Stimulated activated CD4-positive, alpha-beta T cell treated with anti-CD3 and anti-CD28 coated beads, Interleukin-12 subunit alpha, Interleukin-12 subunit beta, amount 100 ng/mL, for 24 hours (primary cell): ENCODE data around the gene ESPNL.
"Not testable (repeated sequence)": the region's sequence is repeated elsewhere in the genome, so short reads cannot be mapped to it uniquely, and the experiment has no call there.

Experiments
- DNase-seq, 2 experiments: peaks; one replicate each; pipeline ENCODE4 v3.0.0-alpha.2; 2020; ENCODE audit warnings: low read depth in 2 of 2

ESPNL gene

GRCh38 chr2:238159071-238159539, 59.0 kb downstream of the ESPNL start:
- no peak for DNase-seq

GRCh38 chr2:238159661-238160205, 59.6 kb downstream of the ESPNL start:
- DNase-seq, result no peak

GRCh38 chr2:238160206-238161129, 60.3 kb downstream of the ESPNL start:
- no peak for DNase-seq

GRCh38 chr2:238161291-238162051, 61.3 kb downstream of the ESPNL start:
- DNase-seq, result no peak

GRCh38 chr2:238162251-238162845, 62.2 kb downstream of the ESPNL start:
- no peak for DNase-seq

GRCh38 chr2:238162846-238163441, 62.8 kb downstream of the ESPNL start:
- no peak for DNase-seq

- no peak for DNase-seq
Observed at GRCh38 chr2:238163481-238164198, 63.5 kb downstream of the ESPNL start.

- DNase-seq, result no peak
Observed at GRCh38 chr2:238164906-238165287, 64.8 kb downstream of the ESPNL start.

GRCh38 chr2:238165288-238165921, 65.3 kb downstream of the ESPNL start:
- DNase-seq, result no peak

- DNase-seq, result no peak
Observed at GRCh38 chr2:238166391-238167343, 66.5 kb downstream of the ESPNL start.

GRCh38 chr2:238167344-238167715, 67.2 kb downstream of the ESPNL start:
- DNase-seq, result no peak

- DNase-seq, result no peak
Observed at GRCh38 chr2:238167761-238168160, 67.6 kb downstream of the ESPNL start.

- DNase-seq, result no peak
Observed at GRCh38 chr2:238168196-238169047, 68.3 kb downstream of the ESPNL start.

GRCh38 chr2:238169048-238169707, 69.0 kb downstream of the ESPNL start:
- DNase-seq, result no peak

- no peak for DNase-seq
Observed at GRCh38 chr2:238169708-238170251, 69.6 kb downstream of the ESPNL start.

- DNase-seq, result no peak
Observed at GRCh38 chr2:238170386-238171071, 70.4 kb downstream of the ESPNL start.

- not testable (repeated sequence) for DNase-seq
Observed at GRCh38 chr2:238171072-238171431, 70.9 kb downstream of the ESPNL start.
